ENCODE measurements around the gene ARNT2.

ARNT2 gene

GRCh38 chr15:80601256-80601655 lies 197.1 kb downstream of the ARNT2 start:
- no peak for DNase-seq

GRCh38 chr15:80604583-80605575 lies 200.7 kb downstream of the ARNT2 start:
- no peak for DNase-seq

- DNase-seq: no peak
These were observed 201.5 kb downstream of the ARNT2 start for GRCh38 chr15:80605591-80606150.

GRCh38 chr15:80606511-80607071 lies 202.4 kb downstream of the ARNT2 start:
- no peak for DNase-seq

- no peak for DNase-seq
These were observed 203.3 kb downstream of the ARNT2 start for GRCh38 chr15:80607287-80607980.

GRCh38 chr15:80608688-80609087 lies 204.5 kb downstream of the ARNT2 start:
- no peak for DNase-seq

GRCh38 chr15:80609091-80609490 lies 204.9 kb downstream of the ARNT2 start:
- DNase-seq: no peak

- DNase-seq: no peak
These were observed 205.3 kb downstream of the ARNT2 start for GRCh38 chr15:80609512-80609946.

GRCh38 chr15:80611543-80612080 lies 207.4 kb downstream of the ARNT2 start:
- no peak for DNase-seq

GRCh38 chr15:80612118-80612823 lies 208.1 kb downstream of the ARNT2 start:
- DNase-seq: no peak

- no peak for DNase-seq
These were observed 209.7 kb downstream of the ARNT2 start for GRCh38 chr15:80613762-80614365.

GRCh38 chr15:80614711-80615360 lies 210.7 kb downstream of the ARNT2 start:
- DNase-seq: no peak

- DNase-seq: no peak
These were observed 211.2 kb downstream of the ARNT2 start for GRCh38 chr15:80615361-80615736.

- no peak for DNase-seq
These were observed 211.7 kb downstream of the ARNT2 start for GRCh38 chr15:80615783-80616391.

GRCh38 chr15:80618685-80619400 lies 214.7 kb downstream of the ARNT2 start:
- DNase-seq: no peak

GRCh38 chr15:80619680-80620079 lies 215.5 kb downstream of the ARNT2 start:
- DNase-seq: no peak

GRCh38 chr15:80620141-80620540 lies 216.0 kb downstream of the ARNT2 start:
- no peak for DNase-seq

GRCh38 chr15:80620931-80621330 lies 216.7 kb downstream of the ARNT2 start:
- DNase-seq: no peak

- no peak for DNase-seq
These were observed 222.5 kb downstream of the ARNT2 start for GRCh38 chr15:80626643-80627120.

- DNase-seq: no peak
These were observed 225.2 kb downstream of the ARNT2 start for GRCh38 chr15:80629355-80629754.
